ENCODE results near the gene MCTP1.
"Not testable (repeated sequence)": the region's sequence is repeated elsewhere in the genome, so short reads cannot be mapped to it uniquely, and the experiment has no call there.

The MCTP1 gene

DNA sequence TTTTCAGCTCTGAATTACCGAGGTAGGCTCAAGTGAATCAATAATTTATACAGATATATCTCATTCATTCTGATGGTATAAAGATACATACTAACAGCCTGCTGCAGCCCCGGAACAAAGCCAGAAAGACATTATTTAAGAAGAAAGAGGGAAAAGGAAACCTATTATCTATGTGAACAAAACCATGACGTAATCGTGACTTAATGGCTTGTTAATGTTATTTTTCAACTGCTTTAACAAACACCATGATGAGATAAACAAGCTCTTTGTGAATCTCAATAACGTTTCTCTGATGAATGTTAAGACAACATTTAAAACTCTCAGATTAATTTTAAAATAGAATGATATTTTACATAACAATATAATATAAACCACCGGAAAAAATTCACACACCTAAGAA, 429.4 kb downstream of the MCTP1 start:
- DNase-seq, result no peak

DNA sequence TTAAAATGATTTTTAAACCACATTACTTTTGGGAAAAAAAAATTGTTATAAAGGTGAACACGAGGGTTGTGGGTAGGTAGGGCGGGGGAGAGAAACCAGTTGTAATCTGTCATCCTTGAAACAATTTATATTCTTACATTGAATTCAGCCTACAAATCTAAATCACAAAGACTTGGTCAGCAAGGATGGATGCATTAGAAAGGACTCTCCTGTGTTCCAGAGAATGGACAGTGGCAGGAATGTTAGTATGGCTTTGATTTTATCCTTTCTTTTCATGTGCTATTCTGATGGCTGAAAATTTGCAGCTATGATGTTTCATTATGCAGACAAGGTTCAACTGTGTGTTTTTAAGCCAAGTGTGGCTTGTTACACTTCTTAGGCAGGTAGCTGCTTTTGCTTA, 431.8 kb downstream of the MCTP1 start:
- no peak for DNase-seq

DNA sequence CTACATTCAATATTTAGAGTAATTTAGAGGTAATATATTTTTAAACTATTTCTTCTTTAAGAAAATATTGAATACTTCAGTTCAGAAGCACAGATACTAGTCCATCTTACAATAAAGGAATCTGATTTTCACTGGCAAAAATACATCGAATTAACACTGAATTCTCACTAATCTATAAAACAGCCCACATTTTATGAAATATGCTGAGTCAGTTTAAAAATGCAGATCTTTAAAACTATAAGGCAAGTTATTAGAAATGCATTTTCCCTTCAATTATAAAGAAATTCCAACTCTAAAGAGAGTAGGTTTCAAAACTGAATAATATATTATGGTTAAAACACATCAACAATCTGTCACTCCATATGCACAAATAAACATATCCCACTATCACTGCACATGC, 433.9 kb downstream of the MCTP1 start:
- DNase-seq, result no peak

DNA sequence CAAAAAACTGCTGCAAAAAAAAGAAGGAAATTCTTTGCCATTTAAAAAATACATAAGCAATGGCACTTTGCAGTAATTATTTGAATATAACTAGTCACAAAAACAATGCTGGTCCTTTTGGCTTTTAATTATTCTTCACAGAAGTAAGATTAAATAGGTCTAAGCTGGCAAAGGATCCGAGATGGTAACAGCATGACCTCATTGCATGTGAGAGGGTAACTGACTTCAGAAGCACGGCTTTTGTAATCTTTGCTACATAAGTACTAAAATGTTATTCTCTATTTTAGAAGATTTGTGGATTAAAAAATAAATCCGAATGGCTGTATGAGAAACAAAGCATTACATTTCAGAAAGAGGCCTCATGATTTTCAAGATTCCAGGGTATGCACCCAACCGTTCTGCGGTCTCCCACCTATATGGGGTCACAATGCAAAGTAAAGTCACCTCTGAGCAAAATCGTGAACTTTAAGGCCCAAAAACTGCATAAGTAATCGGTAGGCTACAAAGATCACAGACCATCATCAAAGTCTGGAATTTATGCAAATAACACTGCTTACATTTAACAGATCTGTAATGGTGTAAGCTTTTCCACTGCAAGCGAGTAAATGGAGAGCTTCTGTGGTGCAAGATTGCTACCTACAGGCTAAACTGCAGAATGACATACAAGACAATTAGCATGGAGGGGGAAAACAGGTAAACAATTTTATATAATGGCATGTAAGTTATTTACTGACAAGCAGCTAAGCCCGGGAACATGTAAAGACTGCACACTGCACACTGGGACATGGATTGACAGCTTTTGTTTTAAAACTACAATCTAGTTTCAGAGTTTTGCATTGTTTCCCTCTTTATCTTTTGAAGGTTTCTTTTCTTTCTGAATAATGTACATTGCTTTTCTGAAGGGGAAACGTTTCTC, 434.8 kb downstream of the MCTP1 start:
- no peak for DNase-seq

DNA sequence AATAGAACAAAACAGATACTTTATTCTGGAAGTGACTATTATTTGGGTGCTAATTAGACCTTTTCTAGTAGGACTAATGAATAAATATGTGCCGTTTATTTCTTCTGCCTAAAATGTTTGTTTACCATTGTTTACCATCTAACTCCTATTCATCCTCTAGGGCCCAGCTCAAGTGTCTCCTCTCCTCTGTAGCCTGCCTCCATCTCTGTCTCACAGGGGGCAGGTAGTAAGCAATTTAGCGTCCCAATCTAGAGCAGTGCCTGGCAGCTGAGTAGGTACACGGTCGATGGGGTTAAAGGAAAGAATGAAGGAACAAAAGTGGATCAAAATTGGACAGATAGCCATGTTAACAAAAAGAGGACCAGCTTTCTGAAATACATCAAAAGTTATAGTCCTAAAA, 435.6 kb downstream of the MCTP1 start:
- DNase-seq, result no peak

DNA sequence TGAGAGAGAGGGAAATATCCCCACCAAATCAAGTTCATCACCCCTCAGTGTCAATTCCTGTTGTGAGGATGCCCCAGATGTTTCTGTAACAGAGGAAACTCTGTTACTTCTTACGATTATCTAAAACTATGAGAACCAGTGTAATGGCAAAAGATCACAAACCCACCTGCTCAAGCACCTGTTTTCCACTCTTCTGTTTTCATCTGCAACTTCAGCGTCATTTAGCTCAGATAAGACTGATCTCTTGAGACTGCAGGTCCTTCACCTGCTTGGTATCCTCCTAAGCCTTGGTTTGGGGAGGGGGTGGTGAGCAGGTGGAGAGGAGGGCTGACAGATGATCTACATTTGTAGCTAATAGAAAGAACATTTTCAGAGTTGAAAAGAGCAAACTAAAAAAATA, 437.2 kb downstream of the MCTP1 start:
- DNase-seq, result no peak

DNA sequence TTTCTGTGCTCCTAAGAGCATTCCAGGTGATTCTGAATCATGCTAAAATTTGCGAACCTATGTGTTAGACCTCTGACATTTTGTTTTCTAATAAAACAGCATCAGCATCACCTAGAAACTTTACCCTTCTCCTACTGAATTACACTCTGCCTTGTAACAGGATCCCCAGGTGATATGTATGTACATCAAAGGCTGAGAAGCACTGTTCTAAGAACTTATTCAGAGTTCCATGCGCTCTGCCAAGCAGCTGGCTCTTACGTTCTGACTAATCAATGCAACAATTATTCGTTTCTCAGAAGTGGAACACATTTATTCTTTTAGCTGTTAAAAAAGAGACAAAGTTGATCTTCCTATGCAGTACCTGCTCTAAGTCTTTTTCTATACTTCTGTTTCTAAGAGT, 437.9 kb downstream of the MCTP1 start:
- DNase-seq, result no peak

DNA sequence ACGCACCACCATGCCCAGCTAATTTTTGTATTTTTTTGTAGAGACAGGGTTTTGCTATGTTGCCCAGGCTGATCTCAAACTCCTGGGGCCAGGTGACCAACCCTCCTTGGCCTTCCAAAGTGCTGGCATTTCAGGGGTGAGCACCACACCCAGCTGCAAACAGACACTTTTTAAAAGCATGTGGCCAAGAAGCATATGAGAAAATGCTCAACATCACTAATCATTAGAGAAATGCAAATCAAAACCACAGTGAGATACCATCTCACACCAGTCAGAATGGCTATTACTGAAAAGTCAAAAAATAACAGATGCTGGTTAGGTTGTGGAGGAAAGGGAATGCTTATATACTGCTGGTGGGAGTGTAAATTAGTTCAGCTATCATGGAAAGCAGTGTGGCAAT, 439.2 kb downstream of the MCTP1 start:
- DNase-seq, result not testable (repeated sequence)

DNA sequence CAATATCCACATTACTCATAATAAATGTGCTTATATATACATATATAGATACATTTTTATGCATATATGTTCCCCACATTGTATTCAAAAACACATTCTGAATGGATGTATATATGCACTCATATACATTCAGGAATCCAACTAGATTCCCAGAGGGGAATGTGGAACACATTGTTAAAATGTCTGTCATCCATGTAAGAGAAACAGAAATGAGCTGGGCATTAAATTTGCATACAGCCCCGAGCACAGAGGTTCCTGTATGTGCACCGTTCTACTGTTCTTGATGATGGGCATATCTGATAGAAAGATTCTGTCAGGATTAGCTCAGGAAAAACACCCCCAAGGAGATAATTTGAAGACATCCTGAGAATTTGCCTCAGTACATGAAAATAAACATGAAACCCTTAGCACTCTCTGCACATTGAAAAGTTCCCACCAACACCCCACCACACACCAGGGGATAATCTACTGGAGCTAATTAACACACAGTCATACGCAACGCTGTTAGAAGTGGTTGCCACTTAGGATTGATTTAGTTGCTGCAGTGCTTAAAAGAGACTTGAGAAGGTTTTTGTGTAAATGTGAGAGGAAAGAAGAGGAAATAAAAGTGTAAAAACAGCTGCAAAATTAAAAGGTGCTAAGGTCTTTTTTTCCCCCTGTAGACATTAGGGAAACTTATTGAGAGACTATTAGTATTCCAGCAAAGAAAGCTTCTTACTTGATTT, 443.1 kb downstream of the MCTP1 start:
- no peak for DNase-seq

DNA sequence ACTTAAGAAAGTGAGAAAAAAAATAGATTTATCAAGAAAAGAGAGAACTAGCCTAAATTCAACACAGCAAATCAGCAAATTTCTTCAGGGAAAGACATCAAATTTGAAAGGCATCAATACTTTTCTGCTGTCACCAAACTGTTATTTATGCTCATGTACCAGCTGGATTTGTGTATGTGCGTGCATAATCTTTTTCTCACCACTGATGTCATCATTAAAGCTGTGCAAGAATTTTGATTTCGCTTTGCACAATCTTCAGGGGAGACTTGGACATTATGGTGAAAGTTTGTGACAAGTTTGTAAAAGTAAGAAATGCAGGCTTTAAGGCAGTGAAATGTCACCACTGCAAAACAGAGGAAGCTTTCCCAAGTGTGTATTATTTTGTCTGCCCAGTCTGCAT, 451.0 kb downstream of the MCTP1 start:
- no peak for DNase-seq

DNA sequence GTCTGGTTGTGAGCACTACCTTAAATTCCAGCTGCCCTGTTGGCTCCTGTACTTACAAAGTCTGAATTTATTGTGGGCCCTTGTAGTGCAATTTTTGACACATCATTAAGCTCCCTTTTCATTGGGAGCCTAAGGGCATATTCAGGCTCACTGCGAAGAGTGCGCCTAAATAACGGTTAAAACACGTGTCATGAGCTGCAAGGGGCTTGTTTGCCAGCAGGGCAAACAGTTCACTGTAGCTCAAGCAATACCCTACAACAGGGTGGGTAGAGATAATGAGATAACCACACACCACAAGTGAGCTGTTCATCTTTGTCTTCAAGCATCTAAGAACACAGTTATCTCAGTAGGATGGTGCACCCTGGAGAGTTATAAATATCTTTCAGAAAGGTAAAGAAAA, 452.2 kb downstream of the MCTP1 start:
- DNase-seq, result no peak

DNA sequence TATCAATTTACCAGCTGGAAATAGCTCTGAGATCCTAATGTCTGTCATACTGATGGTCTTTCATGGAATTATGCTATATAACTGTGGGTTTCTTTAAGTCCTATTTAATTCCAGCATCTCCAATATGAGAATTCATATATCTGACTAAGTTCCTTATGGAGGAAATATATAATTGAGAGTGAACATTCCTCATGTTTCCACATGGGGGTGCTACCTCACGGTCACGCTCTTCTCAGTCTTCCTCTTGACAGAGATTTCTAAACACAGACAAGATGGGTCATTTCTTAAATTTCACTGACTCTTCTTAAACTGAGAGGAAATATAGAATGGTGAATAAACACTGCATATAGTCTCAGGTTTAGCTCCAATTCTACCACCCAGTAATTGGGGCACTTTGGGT, 454.4 kb downstream of the MCTP1 start:
- no peak for DNase-seq

DNA sequence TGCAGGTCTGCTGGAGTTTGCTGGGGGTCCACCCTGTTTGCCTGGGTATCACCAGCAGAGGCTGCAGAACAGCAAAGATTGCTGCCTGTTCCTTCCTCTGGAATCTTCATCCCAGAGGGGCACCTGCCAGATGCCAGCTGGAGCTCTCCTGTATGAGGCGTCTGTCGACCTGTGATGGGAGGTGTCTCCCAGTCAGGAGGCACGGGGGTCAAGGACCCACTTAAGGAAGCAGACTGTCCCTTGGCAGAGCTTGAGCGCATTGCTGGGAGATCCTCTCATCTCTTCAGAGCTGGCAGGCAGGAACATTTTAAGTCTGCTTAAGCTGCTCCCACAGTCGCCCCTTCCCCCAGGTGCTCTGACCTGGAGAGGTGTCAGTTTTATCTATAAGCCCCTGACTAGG, 456.7 kb downstream of the MCTP1 start:
- DNase-seq, result not testable (repeated sequence)

DNA sequence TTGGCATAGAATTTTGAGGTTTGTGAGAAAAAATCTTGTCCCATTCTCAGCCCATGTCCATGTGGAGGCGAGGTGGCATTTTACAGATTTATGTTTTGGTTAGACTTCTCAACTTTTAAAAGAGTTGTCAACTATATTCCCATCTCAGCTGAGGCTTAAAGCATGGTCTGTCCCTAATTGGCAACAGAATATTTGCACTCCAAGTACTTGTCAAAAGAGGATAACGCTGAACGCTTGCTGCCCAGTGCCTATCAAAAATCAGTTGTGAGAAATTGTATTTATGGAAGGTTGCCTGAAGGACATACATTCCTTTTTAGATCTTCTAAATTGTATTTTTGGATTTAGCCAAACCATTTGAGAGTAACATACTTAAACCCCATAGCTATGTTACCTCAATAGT, 464.4 kb downstream of the MCTP1 start:
- no peak for DNase-seq

DNA sequence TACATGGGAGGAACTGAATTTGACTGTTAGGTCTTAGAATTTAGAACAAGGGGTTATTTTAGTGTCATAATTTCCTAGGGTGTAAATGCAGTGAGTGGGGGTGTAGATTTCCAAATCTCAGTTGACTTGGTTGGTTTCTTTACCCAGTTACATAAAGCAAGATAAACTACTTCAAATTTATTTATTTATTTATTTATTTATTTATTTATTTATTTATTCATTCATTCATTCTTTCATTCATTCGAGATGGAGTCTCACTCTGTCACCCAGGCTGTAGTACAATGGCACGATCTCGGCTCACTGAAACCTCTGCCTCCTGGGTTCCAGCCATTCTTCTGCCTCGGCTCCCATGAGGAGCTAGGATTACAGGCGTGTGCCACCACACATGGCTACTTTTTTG, 466.0 kb downstream of the MCTP1 start:
- DNase-seq, result no peak

DNA sequence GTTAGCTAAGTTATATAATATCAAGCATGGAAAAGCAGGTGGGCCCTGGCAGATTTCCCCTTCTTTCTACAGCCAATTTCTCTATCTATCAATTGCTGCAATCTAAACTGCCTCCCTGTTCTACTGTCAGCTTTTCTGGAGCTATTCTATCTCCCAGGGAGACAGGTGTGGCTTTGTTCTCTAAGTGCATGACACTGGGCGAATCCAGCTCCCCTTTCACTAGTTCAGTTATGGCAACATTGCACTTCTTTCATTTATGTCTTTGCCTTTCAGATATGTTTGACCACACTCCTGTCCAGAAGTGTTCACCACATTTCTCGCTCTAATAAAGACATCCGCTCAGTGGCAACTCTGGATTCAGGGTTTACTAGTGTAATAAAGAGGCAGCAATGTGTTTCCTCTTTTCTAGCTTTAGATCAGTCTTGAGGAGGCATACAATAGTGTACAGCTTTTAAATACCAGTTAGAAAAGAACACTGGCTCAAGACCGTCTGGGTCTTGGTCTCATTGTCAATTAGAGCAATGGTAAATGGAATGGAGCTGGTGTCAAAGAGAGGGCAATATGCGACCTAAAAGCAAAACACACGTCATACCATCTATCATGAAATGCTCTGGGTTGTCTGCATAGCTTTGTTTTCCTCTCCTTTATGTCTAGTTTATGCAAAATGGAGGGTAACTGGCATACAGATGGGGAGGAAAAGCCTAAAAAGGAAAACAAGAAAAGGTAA, 469.4 kb downstream of the MCTP1 start:
- no peak for DNase-seq

DNA sequence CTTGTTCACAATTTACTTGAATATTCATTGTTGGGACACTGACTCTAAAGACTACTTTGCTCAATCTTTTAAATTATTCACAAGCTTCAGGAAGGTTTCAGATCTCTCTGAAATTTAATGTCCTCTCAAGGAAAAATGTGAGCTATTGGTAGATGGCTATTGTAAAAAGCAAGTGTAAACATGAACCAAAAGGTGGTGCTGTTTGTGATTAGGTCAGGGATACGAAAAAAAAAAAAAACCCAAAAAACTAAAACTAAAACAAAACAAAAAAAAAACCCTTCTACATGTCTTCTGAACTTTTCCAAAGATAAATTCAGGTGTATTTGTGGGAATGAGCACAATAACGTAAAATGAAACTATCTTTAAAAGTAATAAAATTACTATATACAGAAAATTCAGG, 472.7 kb downstream of the MCTP1 start:
- no peak for DNase-seq

DNA sequence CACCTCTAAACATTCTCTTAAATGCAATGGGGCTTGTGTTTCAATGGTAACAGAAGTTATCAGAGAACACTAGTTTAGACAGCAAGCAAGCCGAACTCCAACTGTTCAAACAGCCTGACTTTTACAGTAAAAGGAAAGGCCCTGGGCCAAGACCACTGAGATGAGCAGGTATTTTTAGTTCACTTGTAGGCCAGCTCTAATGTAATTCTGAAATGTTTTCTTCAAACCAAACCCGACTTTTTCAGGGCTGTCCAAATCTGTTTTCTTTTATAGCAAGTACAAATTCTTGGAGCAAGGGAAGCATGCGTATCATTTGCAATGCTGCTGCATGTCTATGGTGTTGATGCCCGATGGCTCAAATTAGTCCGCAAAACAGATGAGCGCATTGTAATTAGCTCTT, 473.6 kb downstream of the MCTP1 start:
- DNase-seq, result no peak

DNA sequence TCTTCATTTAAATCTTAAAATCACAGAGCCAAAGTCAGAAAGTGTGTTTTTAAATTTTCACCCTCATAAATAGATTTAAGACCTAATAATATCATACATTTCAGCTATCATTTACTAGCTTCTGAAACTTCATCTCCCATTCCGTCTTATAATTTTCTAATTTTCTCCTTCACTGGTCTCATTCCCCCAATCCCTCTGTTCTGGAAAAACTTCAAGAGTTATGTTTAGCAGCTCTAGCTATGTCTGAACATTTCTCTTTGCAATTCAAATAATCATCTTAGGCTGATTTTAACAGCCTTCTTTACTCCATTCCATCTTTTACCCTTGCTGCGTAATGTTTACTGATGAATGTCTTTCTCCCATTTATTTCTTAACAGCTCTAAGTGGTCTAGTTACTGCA, 474.0 kb downstream of the MCTP1 start:
- no peak for DNase-seq

DNA sequence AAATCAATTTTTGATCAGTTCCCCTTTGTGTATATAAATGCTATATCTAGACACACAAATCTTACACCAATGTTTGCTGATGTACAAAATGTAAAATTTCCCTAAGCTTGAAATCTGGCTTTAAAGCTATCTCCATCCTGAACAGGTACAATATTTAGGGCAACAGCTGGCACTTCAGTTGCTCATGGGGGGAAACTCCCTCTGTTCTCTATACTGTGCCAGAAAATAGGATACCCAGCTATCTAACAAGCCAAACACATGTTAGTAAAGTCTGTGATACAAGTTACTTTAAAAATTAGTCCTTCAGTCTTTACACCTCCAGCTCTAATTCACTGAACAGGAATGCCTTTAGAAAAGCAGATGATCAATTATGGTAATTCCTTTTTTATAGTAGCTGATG, 474.6 kb downstream of the MCTP1 start:
- DNase-seq, result no peak

DNA sequence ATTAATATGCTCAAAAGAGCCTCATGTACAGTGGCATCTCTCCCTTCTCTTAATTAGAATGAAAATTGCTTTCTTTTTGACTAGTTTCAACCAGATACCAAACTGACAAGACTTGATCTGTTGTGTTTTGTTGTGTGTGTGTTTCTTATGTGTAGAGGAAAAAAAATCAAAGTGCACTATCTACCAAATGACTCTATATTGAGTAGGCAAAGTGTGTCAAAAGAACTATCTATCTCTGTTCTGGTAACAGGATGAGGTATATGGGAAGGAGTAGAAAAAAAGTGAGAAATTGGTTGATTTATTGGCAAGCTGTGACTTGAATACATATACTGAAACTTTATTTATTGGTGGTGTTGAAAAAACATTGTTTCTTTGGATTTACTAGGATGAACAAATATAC, 476.4 kb downstream of the MCTP1 start:
- DNase-seq, result no peak

DNA sequence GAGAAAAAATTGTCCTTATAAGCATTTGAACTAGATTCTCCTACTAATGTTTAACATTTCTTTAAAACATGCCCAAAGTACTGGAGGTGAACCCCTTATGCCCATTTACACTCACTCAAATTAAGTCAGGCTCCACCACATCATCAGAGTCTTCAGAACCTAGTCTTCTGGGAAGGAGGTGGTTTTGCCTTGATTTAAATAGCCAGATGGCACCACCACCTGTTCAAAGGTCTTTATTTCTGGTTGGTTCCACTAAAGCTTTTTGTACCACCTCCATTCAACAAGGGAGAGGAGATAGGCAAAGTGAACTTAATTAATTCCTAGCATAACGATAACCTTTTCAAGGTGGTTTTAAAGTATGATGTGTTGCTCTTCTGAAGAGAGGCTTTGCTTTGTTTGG, 476.9 kb downstream of the MCTP1 start:
- no peak for DNase-seq

DNA sequence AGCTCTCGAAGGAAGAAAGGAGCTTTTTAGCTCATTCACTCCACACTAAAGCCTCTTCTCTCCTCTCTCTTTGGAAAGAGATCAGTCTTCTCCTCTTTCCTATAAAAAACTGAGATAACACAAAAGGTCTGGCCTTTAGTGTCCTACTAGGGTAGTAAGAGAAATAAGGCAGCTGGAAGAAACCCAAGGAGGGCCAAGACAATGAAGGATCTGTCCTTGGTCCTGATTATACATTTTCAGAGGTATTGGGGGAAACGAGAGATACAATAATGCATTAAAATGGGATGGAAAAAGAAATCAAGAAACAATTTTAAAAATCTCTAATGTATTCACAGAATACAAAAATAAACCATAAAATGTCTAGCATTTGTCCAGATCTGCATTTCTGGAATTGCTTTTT, 482.4 kb downstream of the MCTP1 start:
- DNase-seq, result no peak

DNA sequence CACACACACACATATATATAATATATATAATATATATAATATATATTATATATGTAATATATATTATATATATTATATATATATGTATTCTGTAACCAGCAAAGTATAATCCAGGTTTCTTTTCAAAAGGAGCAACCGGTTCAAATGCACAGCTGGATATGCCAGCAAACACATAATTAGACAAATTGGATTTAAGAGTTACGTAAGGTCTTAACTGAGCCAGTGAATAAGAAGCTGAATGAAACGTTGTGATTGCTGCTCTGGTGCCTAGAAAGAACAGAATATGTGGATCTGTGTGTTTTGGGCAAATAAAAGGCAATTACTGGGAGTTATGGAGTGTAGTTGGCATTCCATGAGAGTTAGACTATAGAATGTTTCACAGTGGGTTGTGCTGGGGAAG, 488.3 kb downstream of the MCTP1 start:
- DNase-seq, result no peak

Data from SIG-M5 (cell line).